RWPE1 (cell line): ENCODE results near the gene ZRANB3.

Source experiments
- CTCF ChIA-PET: fragments of 350-600 bp; sonication (Branson Sonifier 250); formaldehyde crosslinking; extraction: SDS; loops from one replicate; lab custom pipeline; 2021; lab: Yijun Ruan, JAX
- POLR2A ChIA-PET: fragments of 400-600 bp; formaldehyde crosslinking; extraction: SDS; loops from one replicate; lab custom pipeline; 2020; ENCODE audit warnings: antibody characterized with exemption; ENCODE audit not compliant: low non-redundant PET; lab: Yijun Ruan, JAX
- DNase-seq: peaks from one replicate; pipeline ENCODE4 v3.0.0; 2012; ENCODE audit warnings: low spot score
- H3K27ac ChIP-seq: fragments of 450-650 bp; 2 replicates; pipeline ENCODE4 v1.5.1; 2017
- CTCF ChIP-seq: fragments of 450-650 bp; conservative IDR thresholded peaks from 2 replicates; pipeline ENCODE4 v1.5.1; 2017; ENCODE audit warnings: low read depth, mild to moderate bottlenecking

Gene ZRANB3

GRCh38 chr2:135265960-135266490 lies 265.0 kb downstream of the ZRANB3 start:
- H3K27ac ChIP-seq = no peak overlapping the region
- no peak for DNase-seq
- ChIA-PET CTCF (no interaction called here), POLR2A (no interaction called here)
- no peak for TF ChIP-seq CTCF

GRCh38 chr2:135259123-135259522 lies 271.9 kb downstream of the ZRANB3 start:
- H3K27ac ChIP-seq = no peak overlapping the region
- TF ChIP-seq CTCF = no peak
- DNase-seq = no peak
- ChIA-PET POLR2A (no interaction called here), CTCF (no interaction called here)

- POLR2A ChIA-PET = no interaction called here
- CTCF ChIA-PET = interaction anchor here (0.7 kb wide), 1 partner anchor 366 kb away, joined by 4 read pairs; no protein-coding TSS in a partner anchor
- DNase-seq = no peak
Observed at GRCh38 chr2:135258193-135258592, 272.8 kb downstream of the ZRANB3 start.

GRCh38 chr2:135257383-135258090 lies 273.5 kb downstream of the ZRANB3 start:
- peak; percentile 15 for DNase-seq
- no peak for TF ChIP-seq CTCF

More at GRCh38 chr2:135258193-135258592, 272.8 kb downstream of the ZRANB3 start:
- no peak overlapping the region for H3K27ac ChIP-seq
- no peak for TF ChIP-seq CTCF

GRCh38 chr2:135256531-135257260 lies 274.3 kb downstream of the ZRANB3 start:
- H3K27ac ChIP-seq = no peak overlapping the region
- TF ChIP-seq CTCF = no peak
- ChIA-PET CTCF (no interaction called here), POLR2A (no interaction called here)
- no peak for DNase-seq

More at GRCh38 chr2:135257383-135258090, 273.5 kb downstream of the ZRANB3 start:
- no peak overlapping the region for H3K27ac ChIP-seq
- ChIA-PET POLR2A (no interaction called here), CTCF (interaction anchor here (0.7 kb wide), 1 partner anchor 365 kb away, joined by 4 read pairs; no protein-coding TSS in a partner anchor)

- ChIA-PET POLR2A (no interaction called here), CTCF (no interaction called here)
- no peak for TF ChIP-seq CTCF
- DNase-seq = no peak
- H3K27ac ChIP-seq = no peak overlapping the region
Observed at GRCh38 chr2:135255208-135255607, 275.8 kb downstream of the ZRANB3 start.
